Measurements from ENCODE around the gene IL1RAPL1. TPM values are rescaled to one million over a fixed set of nuclear protein-coding genes. Genes with fewer than 3 reads are reported as not detected.

Gene IL1RAPL1
- total and polyA plus RNA-seq, 2 donors (not counting 3 experiments of a cell fraction or from before 2014, with no cell fraction given): 0.79 to 1.3 TPM

- no peak overlapping the region for H3K4me2 ChIP-seq (ENCODE audit: insufficient read depth, low read length)
- no TSS peak for BruUV-seq (replicated peaks)
- no peaks in the 10 kb centered on the region for H3K9me3 ChIP-seq (replicated peaks; ENCODE audit: control insufficient read depth, insufficient read depth, low read length)
- ChIA-PET POLR2A (no interaction called here), CTCF (no interaction called here)
- no peaks in the 10 kb centered on the region for H3K27me3 ChIP-seq (ENCODE audit: control insufficient read depth in 2 of 2, insufficient read depth in 2 of 2, low read length in 2 of 2)
- no peak overlapping the region for H3K4me3 ChIP-seq (replicated peaks in 1 of 3; ENCODE audit: insufficient read depth in 1 of 3, low read depth in 1 of 3, low read length in 3 of 3)
- no peak for FAIRE-seq
- DNase-seq (ENCODE audit: low read depth, low spot score): no peak
- no peaks in the 10 kb centered on the region for H4K20me1 ChIP-seq (replicated peaks; ENCODE audit: control insufficient read depth, extremely low read depth, insufficient read depth, low read length)
- H3K9me1 ChIP-seq (replicated peaks; ENCODE audit: control insufficient read depth, extremely low read depth, insufficient read depth, low read length): no peaks in the 10 kb centered on the region
- dilution Hi-C loops (cut with MboI; ENCODE audit: extremely low pct_ligation_motif_present, low sequenced_read_pairs) (no loop called here), intact Hi-C loops (cut with micrococcal nuclease) (no loop called here)
- no peak overlapping the region for H3K9ac ChIP-seq (replicated peaks; ENCODE audit: extremely low read depth, insufficient read depth, low read length)
- no peaks in the 10 kb centered on the region for H3K79me2 ChIP-seq (ENCODE audit: control insufficient read depth, insufficient read depth, low read length)
- no peak overlapping the region for H3K27ac ChIP-seq (ENCODE audit: insufficient read depth, low read depth, low read length)
- H2AFZ ChIP-seq (ENCODE audit: low read depth, low read length): no peak overlapping the region
- TF ChIP-seq POLR2A (IDR thresholded peaks at IDR 0.05; ENCODE audit: low read depth, low read length): no peak
- no peak for TF ChIP-seq GATA2 (IDR thresholded peaks at IDR 0.05; ENCODE audit: insufficient read depth, insufficient read length, low read depth, low read length)
- no peak for TF ChIP-seq EZH2 (IDR thresholded peaks at IDR 0.05; ENCODE audit: borderline replicate concordance, low read depth, low read length, severe bottlenecking)
- no peak for TF ChIP-seq MYC (IDR thresholded peaks at IDR 0.05; ENCODE audit: low read depth, low read length)
- no peak for TF ChIP-seq MAX (IDR thresholded peaks at IDR 0.05; ENCODE audit: insufficient read depth, insufficient read length)
- TF ChIP-seq JUN (IDR thresholded peaks at IDR 0.05; ENCODE audit: borderline replicate concordance, insufficient read depth, insufficient read length, low read depth): no peak
- no peak for TF ChIP-seq CTCF (IDR thresholded peaks at IDR 0.05; ENCODE audit: extremely low read depth in 1 of 2, insufficient read depth in 1 of 2, low read depth in 1 of 2, low read length in 2 of 2)
- no peak for TF ChIP-seq POLR2AphosphoS5 (IDR thresholded peaks at IDR 0.05; ENCODE audit: insufficient read depth, low read depth, low read length)
- no peak for TF ChIP-seq FOS (IDR thresholded peaks at IDR 0.05; ENCODE audit: borderline replicate concordance, insufficient read depth, low read length)
- no peaks in the 10 kb centered on the region for H3K36me3 ChIP-seq (ENCODE audit: control insufficient read depth in 2 of 2, extremely low read depth in 1 of 2, insufficient read depth in 2 of 2, low read length in 2 of 2)
- H3K4me1 ChIP-seq (ENCODE audit: control insufficient read depth, extremely low read depth, insufficient read depth, low read length): no peaks in the 10 kb centered on the region
Observed at GRCh38 chrX:28960063-28960462, 372.8 kb downstream of the IL1RAPL1 start.

Measured in endothelial cell of umbilical vein (primary cell).